ENCODE data around the gene AFF2.

Gene AFF2

DNA sequence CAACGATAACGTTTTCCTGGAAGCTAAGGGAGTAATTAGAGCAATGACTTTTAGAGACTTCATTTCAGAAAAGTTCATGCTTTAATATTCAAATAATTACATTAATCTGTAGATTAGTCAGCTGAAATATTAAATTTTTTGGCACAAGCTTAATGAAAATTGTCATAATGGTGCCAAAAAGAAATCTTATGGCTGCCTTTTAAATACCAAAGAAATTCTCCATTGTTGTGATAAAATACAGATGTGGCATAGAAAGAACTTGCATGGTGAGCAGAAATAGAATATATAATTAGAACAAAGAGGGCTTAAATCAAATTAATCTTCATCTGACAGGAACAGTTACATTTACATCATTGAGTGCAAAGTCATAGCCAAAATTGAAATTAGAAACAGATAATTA, 263.5 kb downstream of the AFF2 start:
- DNase-seq: no peak

DNA sequence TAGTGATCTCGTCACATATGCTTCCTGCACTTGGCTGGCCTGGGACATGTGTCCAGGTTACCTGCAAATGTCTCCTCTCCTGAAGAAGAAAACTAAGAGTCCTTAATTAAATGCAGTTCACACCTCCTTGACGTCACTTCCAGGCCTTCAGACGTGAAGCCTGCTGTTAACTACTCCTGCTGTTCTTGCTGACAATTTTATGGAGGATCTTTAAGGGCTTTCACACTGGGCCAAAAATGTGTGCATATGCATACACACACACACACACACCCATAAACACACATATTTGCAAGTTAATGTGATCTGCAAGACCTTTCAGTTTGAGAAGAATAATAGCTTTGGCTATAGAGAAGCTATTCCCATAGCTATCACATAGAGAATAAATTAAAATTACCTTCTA, 267.9 kb downstream of the AFF2 start:
- DNase-seq: no peak

DNA sequence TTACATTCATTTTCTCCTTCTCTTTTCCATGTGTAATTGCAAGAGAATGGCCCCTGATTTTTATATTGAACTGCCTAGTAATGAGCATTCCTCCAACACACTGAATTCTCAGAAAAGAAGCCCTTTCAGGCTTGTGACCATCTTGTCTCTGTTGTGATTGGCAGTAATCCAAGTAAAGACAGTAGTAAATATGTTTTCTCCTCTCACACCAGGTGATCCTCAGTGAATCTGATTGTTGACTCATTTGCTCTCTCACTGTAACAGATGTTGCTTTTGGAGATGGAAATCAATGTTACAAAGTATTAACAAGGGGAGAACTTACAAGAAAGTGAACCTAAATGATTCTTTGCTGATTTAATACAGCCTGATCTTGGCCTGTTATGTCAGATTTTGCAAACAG, 271.0 kb downstream of the AFF2 start:
- DNase-seq: no peak

DNA sequence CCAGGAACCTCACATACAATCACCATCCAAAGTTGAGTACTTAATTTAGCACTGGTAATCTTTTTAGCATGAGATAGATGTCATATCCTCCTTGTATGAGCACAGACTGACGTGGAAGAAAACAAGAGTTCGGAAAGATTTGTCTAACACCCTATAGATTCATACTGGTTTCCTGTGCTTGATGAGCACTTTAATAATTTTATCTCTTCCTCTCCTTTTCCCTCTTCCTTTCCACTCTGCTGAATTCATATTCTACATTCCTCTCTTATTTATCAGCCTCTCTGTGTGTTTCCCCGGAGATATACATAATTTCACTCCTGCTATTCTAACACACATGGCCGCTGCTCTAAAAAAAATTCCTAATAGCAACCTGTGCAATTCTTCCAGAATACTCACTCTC, 273.9 kb downstream of the AFF2 start:
- peak; percentile 7 for DNase-seq

DNA sequence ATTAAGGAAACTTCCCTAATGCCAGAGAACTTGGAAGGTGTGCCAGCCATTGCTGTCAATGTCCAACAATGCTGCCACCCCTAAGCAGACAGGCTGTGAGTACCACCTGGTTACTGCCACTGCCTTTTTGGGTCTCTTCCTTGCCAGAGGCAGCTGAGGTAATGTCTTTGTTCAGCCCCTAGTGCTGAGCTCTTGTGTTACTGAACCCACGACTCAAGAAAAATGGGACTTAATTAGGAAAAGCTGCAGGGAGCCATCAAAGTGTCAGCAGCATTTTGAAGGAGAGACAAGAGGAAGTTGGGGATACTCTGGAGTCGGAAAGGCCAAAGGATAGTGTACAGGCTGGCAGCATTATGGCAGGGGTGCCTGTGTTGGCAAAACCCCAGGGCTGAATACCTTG, 283.7 kb downstream of the AFF2 start:
- DNase-seq: no peak

DNA sequence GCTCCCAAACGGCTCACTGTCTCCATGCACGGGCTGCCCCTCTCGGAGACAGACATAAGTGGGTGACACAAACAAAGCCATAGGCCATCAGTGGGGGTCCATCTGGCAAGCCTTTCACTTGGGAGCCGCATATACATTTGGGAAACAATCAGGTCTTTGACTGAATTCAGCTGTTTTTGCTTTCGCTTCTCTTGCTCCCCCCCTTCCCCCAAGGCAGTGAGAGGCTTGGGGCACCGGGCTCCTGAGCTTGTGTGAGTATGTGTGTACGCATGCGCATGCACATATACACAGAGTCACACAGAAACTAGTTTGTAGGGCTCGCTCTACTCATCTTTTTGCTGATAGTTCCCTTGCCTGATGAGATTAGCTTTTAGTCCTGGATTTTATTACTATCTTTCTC, 284.4 kb downstream of the AFF2 start:
- no peak for DNase-seq

DNA sequence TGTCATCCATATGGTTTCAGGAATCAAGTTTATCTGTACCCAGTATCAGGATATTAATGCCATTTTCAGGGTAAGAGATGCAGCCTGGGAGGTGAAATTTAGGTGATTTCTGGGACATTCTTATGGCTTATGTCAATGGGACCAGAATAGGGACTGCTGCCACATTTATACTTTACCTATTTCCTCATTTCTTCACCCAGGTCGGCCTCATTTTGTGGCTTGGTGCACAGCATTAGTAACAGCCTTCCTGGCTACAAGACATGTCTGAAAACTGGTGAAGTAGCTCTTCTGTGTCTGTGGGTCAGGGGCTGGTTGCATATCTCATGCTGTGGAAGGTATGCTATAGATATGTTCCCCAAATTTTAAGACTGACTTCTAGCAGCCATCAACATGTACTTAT, 284.8 kb downstream of the AFF2 start:
- DNase-seq: no peak

DNA sequence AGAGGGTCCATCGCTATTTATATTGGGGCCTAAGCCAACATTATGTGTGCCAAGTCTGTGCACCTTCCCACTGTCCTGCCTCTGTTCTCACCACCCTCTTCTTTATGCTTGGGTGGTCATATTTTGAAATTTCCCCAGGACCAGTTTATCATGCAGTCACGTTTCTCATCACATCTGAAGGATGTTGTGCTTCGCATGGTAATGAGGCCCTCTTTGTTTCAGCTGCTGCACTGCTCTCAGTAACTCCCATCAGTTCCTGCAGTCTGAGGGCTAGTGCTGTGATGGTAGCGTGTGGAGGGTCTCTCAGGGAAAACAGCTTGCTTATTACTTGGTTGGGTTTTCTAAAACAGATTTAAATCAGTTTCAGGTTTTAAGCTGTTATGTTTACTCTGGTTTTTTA, 288.0 kb downstream of the AFF2 start:
- DNase-seq: no peak

DNA sequence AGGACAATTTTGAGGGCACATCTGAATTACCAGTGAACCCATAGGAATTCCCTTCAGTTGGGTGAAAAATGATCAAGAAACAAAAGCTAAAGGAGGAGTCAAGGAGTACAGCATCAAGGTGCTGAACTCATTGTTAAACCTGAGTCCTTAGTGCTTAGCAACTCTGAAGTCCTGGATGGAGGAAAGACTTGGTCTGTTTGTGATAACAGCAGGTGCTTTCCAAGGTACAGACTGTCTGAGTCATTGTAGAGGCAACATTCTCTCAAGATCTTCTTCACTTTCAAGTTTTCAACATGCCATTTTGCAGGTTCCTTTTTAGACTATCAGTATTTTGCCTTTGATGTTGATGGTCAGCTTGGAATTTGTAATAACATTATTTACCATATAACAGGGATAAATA, 293.9 kb downstream of the AFF2 start:
- DNase-seq: no peak

DNA sequence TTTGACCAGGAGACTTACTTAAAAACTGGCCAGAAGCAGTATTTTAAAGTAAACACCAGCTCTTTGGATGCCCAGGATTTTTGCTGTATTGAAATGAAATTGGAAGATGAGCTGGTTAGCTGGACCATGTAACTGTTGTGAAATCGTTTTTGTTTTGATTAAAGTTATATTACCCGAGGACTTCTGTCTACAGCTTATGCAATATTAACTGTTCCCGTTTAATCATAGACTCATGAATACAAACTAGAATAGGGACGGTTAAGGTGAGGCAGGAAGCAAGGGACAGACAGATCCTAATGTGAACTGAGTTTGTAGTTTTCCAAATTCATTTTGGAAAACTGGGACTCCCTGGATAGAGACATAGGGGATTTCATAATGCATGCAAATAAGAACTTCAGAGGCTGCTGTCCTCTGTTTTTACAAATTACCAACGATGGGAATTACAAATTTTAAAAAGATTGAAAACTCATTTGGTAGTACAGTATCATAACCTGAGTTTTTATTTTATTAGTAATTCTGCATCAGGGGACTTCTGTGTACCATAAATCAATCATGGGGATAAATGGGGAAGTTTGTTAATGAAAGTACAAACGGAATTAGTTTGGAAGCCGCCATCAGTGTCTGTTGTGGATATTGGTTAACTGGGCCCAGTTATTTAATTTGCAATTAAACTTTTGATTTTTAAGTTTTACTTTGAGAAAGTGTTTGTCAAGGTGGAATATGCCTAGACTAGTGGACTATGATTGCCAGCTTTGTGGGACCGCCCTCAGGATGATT, 304.4 kb downstream of the AFF2 start:
- DNase-seq: no peak

DNA sequence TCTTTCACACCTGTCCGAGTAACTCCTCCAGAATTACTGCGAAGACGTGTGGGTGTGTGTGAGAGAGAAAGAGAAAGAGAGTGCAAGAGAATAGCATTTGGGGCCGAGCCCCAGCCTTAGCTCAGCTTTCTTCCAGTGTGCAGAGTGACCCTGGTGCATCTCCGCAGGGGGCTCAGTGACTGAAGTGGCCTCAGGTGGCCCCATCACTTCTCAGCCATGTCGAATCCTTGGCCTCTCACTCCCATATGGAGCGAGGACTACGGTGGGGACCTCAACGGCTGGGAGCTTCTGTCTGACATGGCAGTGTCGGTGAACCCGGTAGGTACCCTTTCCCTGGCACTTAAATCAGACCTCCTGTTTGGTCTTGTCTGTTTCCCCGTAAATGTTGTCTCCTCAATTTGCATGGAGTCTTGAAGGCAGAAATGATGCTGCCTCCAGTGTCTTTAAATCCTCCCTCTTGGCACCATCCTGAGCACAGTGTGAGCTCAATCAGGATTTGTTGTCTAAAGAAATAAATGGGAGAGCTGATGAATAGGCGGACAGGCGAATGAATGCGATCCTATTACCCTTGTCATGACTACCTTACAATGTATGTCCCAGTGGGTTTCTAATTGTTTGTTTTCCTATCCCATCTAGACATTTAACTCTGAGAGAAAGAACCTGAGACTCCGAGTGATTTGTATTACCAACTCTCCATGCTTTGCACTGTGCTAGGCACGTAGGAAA, 305.9 kb downstream of the AFF2 start:
- no peak for DNase-seq

DNA sequence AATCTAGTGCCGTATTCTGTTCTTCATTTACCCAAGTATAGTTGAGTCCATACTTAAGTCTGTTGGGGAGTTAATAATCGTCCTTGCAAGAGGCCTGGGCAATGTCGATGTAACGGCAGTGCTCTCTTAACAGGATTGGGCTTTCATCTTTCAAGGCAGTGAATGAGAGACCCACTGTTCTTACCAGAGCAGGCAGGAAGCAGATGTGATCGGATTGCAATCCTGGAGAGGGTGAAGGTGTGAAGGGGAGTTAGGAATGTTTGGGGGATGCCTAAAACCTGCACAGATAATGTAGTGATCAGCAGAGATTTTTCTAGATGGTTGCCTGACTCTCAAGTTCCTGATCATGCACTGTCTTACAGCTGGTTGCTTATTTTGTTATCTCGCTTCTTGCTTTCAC, 308.4 kb downstream of the AFF2 start:
- DNase-seq: no peak

DNA sequence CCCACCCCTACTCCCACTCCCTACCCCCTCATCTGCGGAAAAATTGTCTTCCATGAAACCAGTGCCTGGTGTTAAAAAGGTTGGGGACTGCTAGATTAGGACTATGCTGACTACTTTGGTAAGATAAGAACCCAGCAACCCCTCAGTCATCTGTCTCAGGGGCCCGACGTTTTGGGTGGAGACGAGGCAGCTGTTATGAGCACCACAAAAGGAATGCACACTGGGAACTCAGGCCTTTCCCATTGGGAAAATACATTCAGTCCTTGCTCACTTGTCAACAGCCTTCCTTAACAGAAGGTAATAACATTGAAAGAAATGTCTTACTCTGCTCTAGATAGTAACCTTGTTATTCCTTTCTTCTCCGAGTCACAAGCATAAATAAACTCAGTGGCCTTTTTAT, 310.8 kb downstream of the AFF2 start:
- peak; percentile 42 for DNase-seq

DNA sequence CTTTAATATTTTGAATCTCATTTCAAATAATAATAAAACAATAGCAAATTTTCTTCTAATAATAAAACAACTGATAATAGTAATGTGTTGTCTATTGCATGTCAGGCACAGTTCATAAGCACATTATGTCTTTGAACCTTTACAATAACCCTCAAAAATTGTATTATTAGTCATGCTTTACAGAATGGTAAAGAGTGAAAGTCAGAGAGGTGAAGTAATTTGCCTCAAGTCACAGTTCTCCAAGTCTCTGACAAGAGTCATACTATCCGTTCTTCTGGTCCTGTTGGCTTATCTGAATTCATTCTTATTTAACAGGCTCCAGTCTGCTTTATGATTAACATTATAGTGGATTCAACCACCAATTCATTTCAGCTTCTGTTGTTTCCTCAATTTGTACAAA, 313.0 kb downstream of the AFF2 start:
- DNase-seq: no peak

DNA sequence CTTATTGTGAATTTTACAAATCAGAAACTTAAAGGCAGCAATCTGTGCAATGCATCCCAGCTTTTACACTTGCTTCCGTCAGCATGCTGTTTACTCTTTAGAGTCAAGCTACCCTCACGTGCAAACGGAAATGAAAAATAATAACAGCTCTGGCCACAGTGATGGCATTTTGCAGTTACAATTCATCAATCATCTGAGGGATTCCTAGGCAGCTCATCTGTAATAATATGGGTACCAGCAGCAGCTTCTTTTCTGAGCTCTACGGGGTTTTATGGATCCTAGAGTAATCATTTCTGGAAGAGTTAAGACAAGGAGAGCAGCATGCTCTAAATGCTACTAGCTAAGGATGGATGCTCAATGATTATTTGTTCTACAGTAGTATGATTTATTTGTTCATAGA, 313.6 kb downstream of the AFF2 start:
- DNase-seq: no peak

DNA sequence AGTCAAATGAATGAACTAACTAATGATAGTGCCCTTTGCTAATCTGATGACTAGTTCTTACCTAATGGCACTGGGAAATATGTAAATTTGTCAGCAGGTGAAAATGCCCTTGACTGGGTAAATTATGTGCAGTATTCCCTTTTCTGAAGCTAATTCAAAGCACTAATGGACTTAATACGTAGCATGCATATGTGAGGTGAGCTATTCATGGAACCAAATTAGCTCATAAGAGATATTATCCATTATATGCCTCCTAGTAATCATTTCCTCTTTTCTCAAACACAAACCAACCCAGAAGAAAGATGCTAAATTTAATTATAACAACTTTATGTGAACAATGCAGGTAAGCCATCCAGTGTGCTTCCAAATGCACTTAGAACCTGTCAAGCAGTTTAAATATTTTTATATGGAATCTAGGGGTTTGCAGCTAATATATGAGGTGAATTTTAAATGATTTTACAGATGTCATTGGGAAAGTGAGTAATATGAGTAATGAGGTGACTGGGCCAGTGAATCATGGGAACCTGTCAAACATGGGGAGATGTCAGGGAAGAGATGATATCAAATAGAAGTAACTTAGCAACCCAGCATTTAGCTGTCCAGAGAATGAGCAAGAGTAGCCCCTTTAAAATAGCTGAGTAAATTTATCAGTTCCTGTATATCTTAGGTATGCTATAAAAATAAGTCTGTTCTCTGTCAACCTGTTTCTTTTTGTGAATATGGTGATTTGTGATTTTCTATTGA, 315.0 kb downstream of the AFF2 start:
- no peak for DNase-seq

DNA sequence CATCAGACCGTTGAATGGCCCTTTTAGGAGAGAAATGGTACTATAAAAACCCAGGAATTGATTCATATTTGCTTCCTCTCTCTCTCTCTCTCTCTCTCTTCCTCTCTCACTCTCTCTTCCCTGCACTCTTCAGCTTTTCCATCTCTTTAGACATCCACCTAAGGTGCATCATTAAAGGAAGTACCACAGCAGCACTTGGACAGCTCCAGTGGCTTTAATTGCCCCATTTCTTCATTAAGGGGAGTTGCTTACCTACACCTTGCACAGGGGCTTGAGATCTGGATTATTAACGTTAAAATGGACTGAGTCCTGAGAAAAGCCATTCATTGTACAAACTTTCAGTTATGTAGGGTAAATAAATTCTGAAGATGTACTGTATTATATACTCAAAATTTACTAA, 323.6 kb downstream of the AFF2 start:
- no peak for DNase-seq

DNA sequence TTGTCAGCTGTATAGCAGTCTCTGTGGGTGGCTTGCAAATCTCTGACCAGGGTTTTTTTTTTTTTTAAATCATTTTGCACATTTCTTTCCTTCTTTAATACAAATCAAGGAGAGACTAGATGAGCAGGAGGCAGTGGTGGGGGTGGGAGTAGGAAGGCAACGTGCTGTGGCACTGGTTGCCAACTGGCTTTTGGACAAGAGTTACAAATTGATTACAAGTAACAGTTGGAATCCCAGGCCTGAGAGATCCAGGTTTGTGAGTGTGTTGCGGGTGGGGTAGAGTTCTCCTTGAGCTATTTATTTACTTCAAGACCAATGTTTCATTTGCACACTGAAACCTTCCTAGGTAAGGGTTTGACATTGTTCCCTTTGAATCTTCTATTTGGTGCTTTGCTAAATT, 325.3 kb downstream of the AFF2 start:
- no peak for DNase-seq

DNA sequence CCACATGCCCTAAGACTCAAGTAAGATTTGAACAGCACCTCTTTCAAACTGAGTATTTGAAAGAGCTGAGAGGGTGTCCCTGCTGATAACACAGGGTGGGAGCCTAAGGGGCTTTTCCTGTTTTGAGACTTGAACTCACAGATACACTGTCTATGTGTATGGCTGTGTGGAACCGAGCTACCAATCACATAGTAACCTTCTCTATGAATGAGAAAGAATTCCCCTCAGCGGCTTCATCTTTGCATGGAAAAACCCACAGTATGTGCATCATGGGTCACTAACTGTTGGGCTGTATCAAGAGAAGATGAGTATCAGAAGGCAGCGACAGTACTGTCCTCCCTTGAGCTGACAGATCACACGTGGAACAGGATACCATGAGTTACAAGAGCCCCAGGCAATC, 336.3 kb downstream of the AFF2 start:
- DNase-seq: no peak

DNA sequence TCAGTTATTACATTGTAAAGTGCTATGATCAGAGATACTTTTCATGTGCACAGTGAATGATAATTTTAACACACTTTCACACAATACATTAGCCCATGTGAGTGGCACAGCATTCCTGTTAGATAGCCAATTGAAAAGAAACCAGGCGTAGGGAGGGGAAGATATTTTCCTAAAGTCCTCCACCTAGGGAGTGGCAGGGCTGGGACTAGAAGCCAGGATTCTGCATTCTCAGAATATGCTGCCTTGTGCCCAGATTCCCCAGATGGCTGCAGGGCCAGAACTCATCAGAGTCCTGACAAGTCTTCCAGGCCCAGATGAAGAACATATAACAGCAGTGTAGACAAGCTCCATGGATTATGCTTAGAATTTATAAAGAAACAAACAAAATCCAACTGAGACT, 350.2 kb downstream of the AFF2 start:
- no peak for DNase-seq

DNA sequence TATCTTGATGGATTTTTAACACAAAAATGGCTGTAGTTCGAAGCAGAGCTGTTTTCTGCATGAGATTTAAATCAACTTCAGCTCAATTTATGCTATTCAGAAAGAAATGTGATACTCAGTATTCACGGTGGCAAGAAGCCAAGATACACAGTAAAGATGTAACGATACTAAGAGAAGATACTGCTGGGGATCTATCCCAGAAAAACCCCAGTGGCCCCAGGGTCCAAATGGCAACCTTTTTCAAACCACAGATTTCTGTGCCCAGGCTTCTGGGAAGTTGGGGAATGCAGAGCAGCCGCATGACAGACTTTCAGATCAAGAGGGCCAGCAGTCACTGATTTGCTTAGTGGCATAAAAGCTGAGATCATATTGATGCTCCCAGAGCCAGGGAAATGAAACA, 353.9 kb downstream of the AFF2 start:
- peak; percentile 61 for DNase-seq

DNA sequence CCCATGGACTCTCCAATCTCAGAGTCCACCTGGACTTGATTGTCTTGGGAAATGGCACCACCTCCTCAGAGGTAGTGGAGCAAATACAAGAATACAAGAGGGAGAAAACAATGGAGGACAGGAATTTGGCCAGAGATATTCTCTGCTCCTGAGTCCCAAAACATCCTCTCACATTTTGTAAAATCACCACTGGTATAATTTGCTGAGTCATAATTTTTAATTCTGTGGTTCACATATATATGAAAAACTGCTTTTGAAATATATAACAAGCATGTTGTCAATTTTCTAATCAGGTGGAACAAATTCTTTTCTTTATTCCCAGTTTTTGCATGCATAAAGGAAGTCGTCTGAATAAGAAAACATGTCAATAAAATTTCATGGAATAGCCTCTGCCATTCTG, 356.1 kb downstream of the AFF2 start:
- no peak for DNase-seq

DNA sequence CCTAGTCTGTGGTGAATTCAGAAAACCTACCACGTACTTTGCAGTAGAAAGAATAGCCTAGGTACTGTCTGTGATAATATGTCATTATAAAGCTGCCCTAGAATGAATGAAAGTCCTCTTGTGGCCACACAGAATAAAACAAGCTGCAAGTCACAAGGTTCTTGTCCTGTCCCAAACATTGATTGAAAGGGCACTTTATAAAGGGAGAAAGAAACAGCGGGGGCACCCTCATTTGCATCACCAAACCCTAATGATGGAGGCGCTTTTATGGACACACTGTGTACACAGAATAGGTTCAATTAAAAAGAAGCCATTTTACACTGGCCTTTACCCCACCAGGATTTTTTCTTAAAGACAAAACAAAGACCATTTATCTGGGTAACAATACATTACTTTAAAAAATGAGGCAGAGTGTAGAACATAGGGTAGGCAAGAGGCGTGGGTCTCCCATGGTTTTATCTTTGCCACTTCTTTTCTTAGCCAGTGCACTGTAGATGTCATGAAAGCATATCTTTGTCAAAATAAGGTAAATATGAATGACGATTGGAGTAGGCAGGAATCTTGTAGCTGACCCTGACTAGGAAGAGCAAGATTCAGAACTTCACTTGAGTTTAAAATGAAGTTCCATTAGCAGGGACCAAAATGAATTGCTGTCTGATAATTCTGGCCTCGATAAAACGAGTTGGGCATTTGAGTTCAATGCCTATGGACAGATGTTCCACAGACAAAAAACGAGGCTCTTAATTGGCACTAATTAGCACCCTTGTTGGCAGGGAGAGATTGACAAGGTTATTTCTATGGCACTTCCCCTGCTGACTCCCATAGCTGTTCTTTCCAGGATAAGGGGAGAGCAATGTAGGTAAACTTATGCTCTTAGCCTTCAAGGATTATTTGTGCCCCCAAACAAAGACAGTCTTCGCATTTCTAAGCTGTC, 365.1 kb downstream of the AFF2 start:
- no peak for DNase-seq
